A204.1 (cell line): ENCODE measurements around the gene NEDD8.
"Not testable (repeated sequence)": the region's sequence is repeated elsewhere in the genome, so short reads cannot be mapped to it uniquely, and the experiment has no call there.

Experiments
- FAIRE-seq: peaks from 2 replicates; lab custom pipeline; 2012; peaks lifted over from hg19 to GRCh38; lab: Jason Lieb, UNC

Gene NEDD8

GRCh38 chr14:24246765-24247212 lies 14.6 kb upstream of the NEDD8 start:
- FAIRE-seq = no peak

GRCh38 chr14:24245350-24245749 lies 13.2 kb upstream of the NEDD8 start:
- FAIRE-seq = not testable (repeated sequence)

- no peak for FAIRE-seq
Observed at GRCh38 chr14:24243336-24243836, 11.2 kb upstream of the NEDD8 start.

GRCh38 chr14:24241829-24242443 lies 9.8 kb upstream of the NEDD8 start:
- FAIRE-seq = no peak

- no peak for FAIRE-seq
Observed at GRCh38 chr14:24240110-24240918, 8.1 kb upstream of the NEDD8 start.

GRCh38 chr14:24238527-24239037 lies 6.4 kb upstream of the NEDD8 start:
- no peak for FAIRE-seq

- no peak for FAIRE-seq
Observed at GRCh38 chr14:24238123-24238522, 6.0 kb upstream of the NEDD8 start.

- FAIRE-seq = no peak
Observed at GRCh38 chr14:24237463-24237955, 5.3 kb upstream of the NEDD8 start.

GRCh38 chr14:24236689-24237462 lies 4.7 kb upstream of the NEDD8 start:
- no peak for FAIRE-seq

GRCh38 chr14:24235804-24236688 lies 3.9 kb upstream of the NEDD8 start:
- no peak for FAIRE-seq

- FAIRE-seq = no peak
Observed at GRCh38 chr14:24234095-24235005, 2.2 kb upstream of the NEDD8 start.

- no peak for FAIRE-seq
Observed at GRCh38 chr14:24233538-24233866, 1.3 kb upstream of the NEDD8 start.

GRCh38 chr14:24232645-24233537 lies 724 bp upstream of the NEDD8 start, which contains the start of gene GMPR2:
TSS of gene GMPR2 (plus strand) at chr14:24232929. CDS start at chr14:24233254, 325 bp downstream.
- no peak for FAIRE-seq

GRCh38 chr14:24231263-24232120 lies 675 bp downstream of the NEDD8 start:
- no peak for FAIRE-seq

- no peak for FAIRE-seq
Observed at GRCh38 chr14:24228902-24229301, 3.3 kb downstream of the NEDD8 start.

GRCh38 chr14:24226473-24226872 lies 5.7 kb downstream of the NEDD8 start:
- FAIRE-seq = no peak

GRCh38 chr14:24224618-24225071 lies 7.5 kb downstream of the NEDD8 start:
- FAIRE-seq = no peak

GRCh38 chr14:24222987-24223386 lies 9.2 kb downstream of the NEDD8 start:
- FAIRE-seq = not testable (repeated sequence)
